ENCODE results near the gene MYO1H. TPM values are rescaled to one million over a fixed set of nuclear protein-coding genes. Genes with fewer than 3 reads are reported as not detected.
"Not testable (repeated sequence)": the region's sequence is repeated elsewhere in the genome, so short reads cannot be mapped to it uniquely, and the experiment has no call there.

MYO1H gene
- total RNA-seq, 1 donor from 2014 or later: 4.4 TPM

DNA sequence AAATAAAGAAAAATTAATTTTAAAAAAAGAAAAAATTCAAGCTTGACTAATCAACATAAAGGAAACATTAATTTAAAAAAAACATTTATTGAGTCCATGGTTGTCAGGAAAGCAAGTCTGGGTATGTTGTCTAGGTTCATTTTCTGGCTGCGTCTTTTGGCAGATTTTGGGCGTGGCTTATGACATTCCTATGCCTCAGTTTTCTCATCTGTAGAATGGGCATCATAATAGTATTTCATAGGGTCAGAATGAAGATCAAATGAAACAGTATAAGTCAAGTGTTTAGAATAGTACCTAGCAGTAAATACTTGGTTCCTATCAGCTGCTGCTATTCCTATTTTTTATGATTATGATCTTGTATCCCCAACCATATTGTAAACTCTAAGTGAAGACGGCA is 40.5 kb downstream of the MYO1H start:
- TF ChIP-seq CTCF (IDR thresholded peaks at IDR 0.05; ENCODE audit: unreplicated experiment): no peak
- no peak for DNase-seq (ENCODE audit: low spot score)
- Mint-ChIP-seq H3K4me1 (ENCODE audit: unreplicated experiment) (no peaks in the 10 kb centered on the region), H3K27me3 (ENCODE audit: unreplicated experiment) (no peaks in the 10 kb centered on the region), H3K27ac (ENCODE audit: unreplicated experiment) (no peak overlapping the region), H3K36me3 (ENCODE audit: low read depth, unreplicated experiment) (no peaks in the 10 kb centered on the region), H3K9me3 (ENCODE audit: unreplicated experiment) (no peaks in the 10 kb centered on the region), H3K4me3 (ENCODE audit: unreplicated experiment) (no peak overlapping the region)

DNA sequence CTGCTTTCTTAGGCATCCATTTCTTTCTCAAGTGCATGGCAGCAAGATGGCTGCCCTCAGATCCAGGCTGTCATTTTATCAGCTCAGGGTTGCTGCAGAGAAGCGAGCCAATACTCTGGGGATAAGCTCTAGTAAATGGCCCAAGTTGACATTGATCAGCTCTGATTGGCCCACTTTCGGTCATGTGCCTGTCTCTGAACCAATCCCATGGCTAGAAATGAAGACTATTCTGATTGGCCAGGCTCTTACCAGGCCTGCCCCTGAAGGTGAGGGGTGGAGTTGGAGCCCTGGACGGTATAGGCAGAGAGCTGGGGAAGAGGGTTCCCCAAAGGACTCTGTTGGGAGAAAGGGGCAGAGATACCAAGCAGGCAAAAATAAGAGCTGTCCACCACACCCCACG is 41.4 kb downstream of the MYO1H start:
- Mint-ChIP-seq H3K9me3 (ENCODE audit: unreplicated experiment) (no peaks in the 10 kb centered on the region), H3K36me3 (ENCODE audit: low read depth, unreplicated experiment) (no peaks in the 10 kb centered on the region), H3K4me1 (ENCODE audit: unreplicated experiment) (no peaks in the 10 kb centered on the region), H3K27me3 (ENCODE audit: unreplicated experiment) (peaks cover 4% of the 10 kb centered on the region), H3K27ac (ENCODE audit: unreplicated experiment) (no peak overlapping the region), H3K4me3 (ENCODE audit: unreplicated experiment) (no peak overlapping the region)
- TF ChIP-seq CTCF (IDR thresholded peaks at IDR 0.05; ENCODE audit: unreplicated experiment): no peak
- no peak for DNase-seq (ENCODE audit: low spot score)

DNA sequence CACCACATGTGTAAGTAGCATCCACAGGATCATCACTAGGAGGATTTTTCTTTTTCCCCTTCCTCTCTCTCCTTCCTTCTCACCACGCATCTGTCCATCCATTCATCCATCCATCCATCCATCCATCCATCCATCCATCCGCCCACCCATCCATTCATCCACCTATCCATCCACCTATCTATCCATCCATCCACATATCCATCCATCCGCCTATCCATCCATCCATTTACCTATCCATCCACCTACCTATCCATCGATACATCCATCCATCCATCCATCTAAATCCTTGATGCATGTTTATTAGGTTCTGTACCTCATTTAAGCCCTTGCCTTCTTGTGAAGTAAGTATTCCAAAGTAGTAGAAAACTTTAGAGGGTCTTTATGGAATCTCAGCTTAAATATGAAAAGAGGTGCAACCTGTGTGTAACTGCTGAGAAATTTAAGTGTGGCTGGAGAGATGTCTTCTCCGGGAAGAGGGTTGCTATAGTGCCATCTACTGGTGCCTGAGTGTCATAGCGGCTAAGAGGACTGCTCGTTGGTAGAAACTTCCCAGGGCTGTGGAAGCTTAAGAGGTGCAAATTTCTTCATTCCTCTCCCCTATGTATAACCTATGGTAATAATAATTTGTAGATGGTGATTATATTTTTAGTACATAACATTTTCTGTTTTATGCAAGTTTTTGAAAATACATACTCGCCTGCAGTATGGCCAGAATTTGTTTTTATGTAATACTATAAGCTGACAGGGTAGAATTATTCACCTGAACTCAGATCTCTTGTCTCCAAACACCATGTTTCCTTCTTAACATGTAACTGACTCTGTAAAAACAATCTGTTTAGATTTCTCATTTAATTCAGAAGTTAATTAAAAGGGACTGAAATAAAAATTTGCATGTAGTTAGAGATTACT is 46.0 kb downstream of the MYO1H start:
- Mint-ChIP-seq H3K9me3 (ENCODE audit: unreplicated experiment) (no peaks in the 10 kb centered on the region), H3K4me1 (ENCODE audit: unreplicated experiment) (no peaks in the 10 kb centered on the region), H3K27ac (ENCODE audit: unreplicated experiment) (no peak overlapping the region), H3K4me3 (ENCODE audit: unreplicated experiment) (no peak overlapping the region), H3K27me3 (ENCODE audit: unreplicated experiment) (peaks cover 5% of the 10 kb centered on the region), H3K36me3 (ENCODE audit: low read depth, unreplicated experiment) (no peaks in the 10 kb centered on the region)
- TF ChIP-seq CTCF (IDR thresholded peaks at IDR 0.05; ENCODE audit: unreplicated experiment): peak; percentile 79
- peak; percentile 40 for DNase-seq (ENCODE audit: low spot score)

- no peak overlapping the region for H3K4me3 Mint-ChIP-seq (ENCODE audit: unreplicated experiment)
- H3K27ac Mint-ChIP-seq (ENCODE audit: unreplicated experiment): no peak overlapping the region
- H3K27me3 Mint-ChIP-seq (ENCODE audit: unreplicated experiment): peaks cover 5% of the 10 kb centered on the region
- no peak for TF ChIP-seq CTCF (IDR thresholded peaks at IDR 0.05; ENCODE audit: unreplicated experiment)
- H3K9me3 Mint-ChIP-seq (ENCODE audit: unreplicated experiment): no peaks in the 10 kb centered on the region
- H3K4me1 Mint-ChIP-seq (ENCODE audit: unreplicated experiment): no peaks in the 10 kb centered on the region
- no peak for DNase-seq (ENCODE audit: low spot score)
- no peaks in the 10 kb centered on the region for H3K36me3 Mint-ChIP-seq (ENCODE audit: low read depth, unreplicated experiment)
Measured at GRCh38 chr12:109394891-109395290, 47.2 kb downstream of the MYO1H start.

DNA sequence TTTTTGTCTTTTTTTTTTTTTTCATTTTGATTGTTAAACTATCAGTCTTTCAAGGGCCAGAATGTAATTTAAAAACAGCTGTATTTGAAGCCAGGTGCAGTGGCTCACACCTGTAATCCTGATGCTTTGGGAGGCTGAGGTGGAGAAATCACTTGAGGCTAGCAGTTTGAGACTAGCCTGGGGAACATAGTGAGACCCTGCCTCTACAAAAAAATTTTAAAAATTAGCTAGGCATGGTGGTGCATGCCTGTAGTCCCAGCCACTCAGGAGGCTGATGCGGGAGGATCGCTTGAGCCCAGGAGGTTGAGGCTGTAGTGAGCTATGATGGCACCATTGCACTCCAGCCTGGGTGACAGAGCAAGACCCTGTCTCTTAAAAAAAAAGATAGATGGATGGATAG is 57.1 kb downstream of the MYO1H start:
- H3K9me3 Mint-ChIP-seq (ENCODE audit: unreplicated experiment); DNase-seq (ENCODE audit: low spot score); H3K4me1 Mint-ChIP-seq (ENCODE audit: unreplicated experiment); H3K27ac Mint-ChIP-seq (ENCODE audit: unreplicated experiment); H3K4me3 Mint-ChIP-seq (ENCODE audit: unreplicated experiment); H3K27me3 Mint-ChIP-seq (ENCODE audit: unreplicated experiment); H3K36me3 Mint-ChIP-seq (ENCODE audit: low read depth, unreplicated experiment): not testable (repeated sequence)

- DNase-seq (ENCODE audit: low spot score); H3K9me3 Mint-ChIP-seq (ENCODE audit: unreplicated experiment); H3K4me1 Mint-ChIP-seq (ENCODE audit: unreplicated experiment); H3K4me3 Mint-ChIP-seq (ENCODE audit: unreplicated experiment); H3K36me3 Mint-ChIP-seq (ENCODE audit: low read depth, unreplicated experiment); H3K27me3 Mint-ChIP-seq (ENCODE audit: unreplicated experiment); H3K27ac Mint-ChIP-seq (ENCODE audit: unreplicated experiment): not testable (repeated sequence)
Measured at GRCh38 chr12:109406147-109406546, 58.4 kb downstream of the MYO1H start.
